HFF-Myc (cell line): ENCODE results near the gene CHST15.

Source experiments
- DNase-seq: peaks from one replicate; pipeline ENCODE4 v3.0.0-alpha.2; 2011; ENCODE audit warnings: low read depth; ENCODE audit errors: extremely low read depth
- H3K4me3 ChIP-seq: replicated peaks from 2 replicates; pipeline ENCODE4 v1.5.1; 2011; ENCODE audit warnings: low read depth, mild to moderate bottlenecking, control low read depth, low read length
- CTCF ChIP-seq: IDR thresholded peaks from 2 replicates; pipeline ENCODE4 v1.5.1; 2012; ENCODE audit warnings: mild to moderate bottlenecking, low read depth, low read length, control low read depth; ENCODE audit errors: missing control alignments

CHST15 gene

GRCh38 chr10:124124123-124124768 is 30.8 kb upstream of the CHST15 start:
- H3K4me3 ChIP-seq: no peak overlapping the region
- no peak for TF ChIP-seq CTCF
- DNase-seq: no peak

GRCh38 chr10:124123156-124123555 is 29.8 kb upstream of the CHST15 start:
- DNase-seq: no peak
- no peak for TF ChIP-seq CTCF
- no peak overlapping the region for H3K4me3 ChIP-seq

- no peak for TF ChIP-seq CTCF
- H3K4me3 ChIP-seq: no peak overlapping the region
- no peak for DNase-seq
Measured at GRCh38 chr10:124122211-124122610, 28.8 kb upstream of the CHST15 start.

GRCh38 chr10:124120410-124121061 is 27.1 kb upstream of the CHST15 start:
- no peak for TF ChIP-seq CTCF
- DNase-seq: no peak
- no peak overlapping the region for H3K4me3 ChIP-seq

GRCh38 chr10:124119946-124120345 is 26.5 kb upstream of the CHST15 start:
- no peak overlapping the region for H3K4me3 ChIP-seq
- no peak for TF ChIP-seq CTCF
- no peak for DNase-seq

- no peak overlapping the region for H3K4me3 ChIP-seq
- TF ChIP-seq CTCF: no peak
- no peak for DNase-seq
Measured at GRCh38 chr10:124119216-124119615, 25.8 kb upstream of the CHST15 start.
